Fibroblast of skin of right biceps (primary cell): ENCODE results near the gene UBE2J2.

Experiments used
- DNase-seq: peaks from one replicate; pipeline ENCODE4 v3.0.0-alpha.2; 2013

The UBE2J2 gene

GRCh38 chr1:1208713-1209433 lies 64.8 kb downstream of the UBE2J2 start:
- peak; percentile 22 for DNase-seq

GRCh38 chr1:1207571-1207892 lies 66.1 kb downstream of the UBE2J2 start:
- DNase-seq: no peak

- DNase-seq: no peak
These were observed 66.6 kb downstream of the UBE2J2 start for GRCh38 chr1:1206966-1207531.

- no peak for DNase-seq
These were observed 67.2 kb downstream of the UBE2J2 start, which contains the start of gene TNFRSF18 for GRCh38 chr1:1206376-1206965. TNFRSF18 (minus strand) TSS chr1:1206592; CDS start chr1:1206571, 21 bp downstream.

GRCh38 chr1:1205769-1206375 lies 67.8 kb downstream of the UBE2J2 start:
- DNase-seq: no peak

GRCh38 chr1:1204998-1205768 lies 68.5 kb downstream of the UBE2J2 start:
- no peak for DNase-seq

- no peak for DNase-seq
These were observed 69.2 kb downstream of the UBE2J2 start for GRCh38 chr1:1204425-1204920.
